Neural progenitor cell (in vitro differentiated cells): ENCODE results near the gene MCMBP.

Experiments used
- EZH2 ChIP-seq: fragments of 200-600 bp; sonication (generic); IDR thresholded peaks from 2 replicates; pipeline ENCODE4 v1.6.1; 2017; ENCODE audit warnings: antibody characterized with exemption, mild to moderate bottlenecking, moderate library complexity
- TF ChIP-seq, protein P1 (sequence below): fragments of 200-600 bp; sonication (generic); IDR thresholded peaks from 2 replicates; pipeline ENCODE4 v1.5.1; 2017; ENCODE audit warnings: antibody characterized with exemption, mild to moderate bottlenecking

DNA sequence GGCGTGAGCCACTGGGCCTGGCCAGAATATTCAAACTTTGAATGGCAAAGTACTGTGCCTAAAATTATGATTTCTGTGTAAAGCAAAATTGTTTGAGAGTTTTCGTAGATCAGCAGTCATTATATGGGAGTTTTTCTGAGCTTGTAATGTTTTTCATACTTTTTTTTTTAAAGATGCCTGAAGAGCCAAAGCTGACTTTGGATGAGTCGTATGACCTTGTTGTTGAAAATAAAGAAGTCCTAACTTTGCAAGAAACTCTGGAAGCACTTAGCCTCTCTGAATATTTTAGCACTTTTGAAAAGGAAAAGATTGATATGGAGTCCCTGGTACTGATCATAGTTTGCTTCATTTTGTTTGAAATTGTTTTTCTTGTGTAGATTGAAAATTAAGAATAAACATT lies 46.6 kb upstream of the MCMBP start:
- no peak for TF ChIP-seq EZH2
- TF ChIP-seq, protein P1, sequence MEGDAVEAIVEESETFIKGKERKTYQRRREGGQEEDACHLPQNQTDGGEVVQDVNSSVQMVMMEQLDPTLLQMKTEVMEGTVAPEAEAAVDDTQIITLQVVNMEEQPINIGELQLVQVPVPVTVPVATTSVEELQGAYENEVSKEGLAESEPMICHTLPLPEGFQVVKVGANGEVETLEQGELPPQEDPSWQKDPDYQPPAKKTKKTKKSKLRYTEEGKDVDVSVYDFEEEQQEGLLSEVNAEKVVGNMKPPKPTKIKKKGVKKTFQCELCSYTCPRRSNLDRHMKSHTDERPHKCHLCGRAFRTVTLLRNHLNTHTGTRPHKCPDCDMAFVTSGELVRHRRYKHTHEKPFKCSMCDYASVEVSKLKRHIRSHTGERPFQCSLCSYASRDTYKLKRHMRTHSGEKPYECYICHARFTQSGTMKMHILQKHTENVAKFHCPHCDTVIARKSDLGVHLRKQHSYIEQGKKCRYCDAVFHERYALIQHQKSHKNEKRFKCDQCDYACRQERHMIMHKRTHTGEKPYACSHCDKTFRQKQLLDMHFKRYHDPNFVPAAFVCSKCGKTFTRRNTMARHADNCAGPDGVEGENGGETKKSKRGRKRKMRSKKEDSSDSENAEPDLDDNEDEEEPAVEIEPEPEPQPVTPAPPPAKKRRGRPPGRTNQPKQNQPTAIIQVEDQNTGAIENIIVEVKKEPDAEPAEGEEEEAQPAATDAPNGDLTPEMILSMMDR = no peak
